GM23338 (cell line): ENCODE data around the gene PRR36. TPM values are rescaled to one million over a fixed set of nuclear protein-coding genes. Genes with fewer than 3 reads are reported as not detected.

Source experiments
- ATAC-seq: fragments of 200-7000 bp; cut with Tn5 transposase; 3 replicates; pipeline ENCODE4 v1.9.1; 2020
- DNase-seq: peaks from one replicate; pipeline ENCODE4 v3.0.0-alpha.2; 2015; ENCODE audit warnings: low spot score
- H2AFZ ChIP-seq: fragments of 200-600 bp; sonication (generic); 2 replicates; pipeline ENCODE4 v1.8.0; 2016; ENCODE audit warnings: antibody characterized with exemption, mild to moderate bottlenecking, moderate library complexity
- H3F3A ChIP-seq: fragments of 200-600 bp; sonication (generic); replicated peaks from 2 replicates; pipeline ENCODE4 v1.8.0; 2017; ENCODE audit warnings: antibody characterized with exemption, mixed run types, low read depth
- H3K27ac ChIP-seq: fragments of 200-600 bp; sonication (generic); 2 replicates; pipeline ENCODE4 v1.6.1; 2016; ENCODE audit warnings: low read depth
- H3K27me3 ChIP-seq: fragments of 200-600 bp; sonication (generic); 2 replicates; pipeline ENCODE4 v1.8.0; 2016; ENCODE audit warnings: mild to moderate bottlenecking, mixed run types, moderate library complexity; ENCODE audit not compliant: insufficient read depth
- H3K36me3 ChIP-seq: fragments of 200-600 bp; sonication (generic); 2 replicates; pipeline ENCODE4 v1.8.0; 2016; ENCODE audit warnings: mild to moderate bottlenecking; ENCODE audit not compliant: insufficient read depth
- H3K4me1 ChIP-seq: fragments of 200-600 bp; sonication (generic); 2 replicates; pipeline ENCODE4 v1.8.0; 2016; ENCODE audit warnings: mild to moderate bottlenecking, moderate library complexity; ENCODE audit not compliant: insufficient read depth
- H3K4me2 ChIP-seq: fragments of 200-600 bp; sonication (generic); 2 replicates; pipeline ENCODE4 v1.7.1; 2017; ENCODE audit warnings: mixed run types
- H3K4me3 ChIP-seq: fragments of 200-600 bp; sonication (generic); 2 replicates; pipeline ENCODE4 v1.6.1; 2016; ENCODE audit warnings: mixed run types
- H3K79me2 ChIP-seq: fragments of 200-600 bp; sonication (generic); replicated peaks from 2 replicates; pipeline ENCODE4 v1.8.0; 2017; ENCODE audit warnings: mild to moderate bottlenecking; ENCODE audit not compliant: insufficient read depth
- H3K9me2 ChIP-seq: fragments of 200-600 bp; sonication (generic); 2 replicates; pipeline ENCODE4 v1.8.0; 2017; ENCODE audit not compliant: insufficient read depth
- H4K20me1 ChIP-seq: fragments of 200-600 bp; sonication (generic); replicated peaks from 2 replicates; pipeline ENCODE4 v1.8.0; 2017; ENCODE audit warnings: mild to moderate bottlenecking; ENCODE audit not compliant: insufficient read depth
- H3K27ac Mint-ChIP-seq: 2 replicates; pipeline ENCODE4 v1.8.0; 2020; ENCODE audit warnings: inconsistent platforms, mild to moderate bottlenecking, moderate library complexity, mixed read lengths
- H3K27me3 Mint-ChIP-seq: 3 replicates; pipeline ENCODE4 v1.8.0; 2022; ENCODE audit warnings: low read depth, mild to moderate bottlenecking, moderate library complexity, mixed read lengths, inconsistent platforms; ENCODE audit not compliant: insufficient read depth, poor library complexity
- H3K36me3 Mint-ChIP-seq: 3 replicates; pipeline ENCODE4 v1.8.0; 2021; ENCODE audit warnings: low read depth, mild to moderate bottlenecking, inconsistent platforms, moderate library complexity, mixed read lengths
- H3K4me1 Mint-ChIP-seq: 3 replicates; pipeline ENCODE4 v1.8.0; 2020; ENCODE audit warnings: mild to moderate bottlenecking, inconsistent platforms, mixed read lengths
- H3K4me3 Mint-ChIP-seq: 3 replicates; pipeline ENCODE4 v1.8.0; 2021; ENCODE audit warnings: moderate library complexity, mild to moderate bottlenecking, inconsistent platforms, mixed read lengths
- H3K9me3 Mint-ChIP-seq: 3 replicates; pipeline ENCODE4 v1.8.0; 2020; ENCODE audit warnings: moderate library complexity, mild to moderate bottlenecking, inconsistent platforms, mixed read lengths
- CREB1 ChIP-seq: fragments of 250-450 bp; sonication (Bioruptor Pico); IDR thresholded peaks from 2 replicates; pipeline ENCODE4 v1.5.0; 2020; ENCODE audit warnings: low read depth, mild to moderate bottlenecking, moderate library complexity
- CTCF ChIP-seq, 2 experiments: fragments of 200-600 bp in 1 of 2; sonication (generic) in 1 of 2; conservative IDR thresholded peaks; 2 replicates each; pipeline versions ENCODE4 v1.5.1 to v1.6.1; 2016 to 2017; ENCODE audit warnings: antibody characterized with exemption in 2 of 2, low read depth in 2 of 2, mild to moderate bottlenecking in 2 of 2, moderate library complexity in 1 of 2
- EZH2 ChIP-seq: fragments of 200-600 bp; sonication (generic); IDR thresholded peaks from one replicate; pipeline ENCODE4 v1.8.0; 2017; ENCODE audit warnings: antibody characterized with exemption, mild to moderate bottlenecking, low read depth; ENCODE audit not compliant: unreplicated experiment
- EZH2phosphoT487 ChIP-seq: fragments of 200-600 bp; sonication (generic); IDR thresholded peaks from one replicate; pipeline ENCODE4 v1.8.1; 2018; ENCODE audit warnings: antibody characterized with exemption; ENCODE audit not compliant: unreplicated experiment
- REST ChIP-seq: IDR thresholded peaks from one replicate; pipeline ENCODE4 v1.6.1; 2018; ENCODE audit warnings: antibody characterized with exemption; ENCODE audit not compliant: unreplicated experiment
- STAT1 ChIP-seq: IDR thresholded peaks from one replicate; pipeline ENCODE4 v1.6.1; 2016; ENCODE audit warnings: antibody characterized with exemption; ENCODE audit not compliant: unreplicated experiment
- ZNF114 ChIP-seq: fragments of 250-450 bp; sonication (Bioruptor Pico); IDR thresholded peaks from 2 replicates; pipeline ENCODE4 v1.5.0; 2020; ENCODE audit warnings: mild to moderate bottlenecking, moderate library complexity
- ZNF331 ChIP-seq: fragments of 250-450 bp; sonication (Bioruptor Pico); IDR thresholded peaks from 2 replicates; pipeline ENCODE4 v1.5.0; 2020; ENCODE audit warnings: low read depth, mild to moderate bottlenecking, moderate library complexity
- ZNF462 ChIP-seq: fragments of 250-450 bp; sonication (Bioruptor Pico); IDR thresholded peaks from 2 replicates; pipeline ENCODE4 v1.5.0; 2020; ENCODE audit warnings: mild to moderate bottlenecking, moderate library complexity
- polyA plus RNA-seq: library from polyadenylated mRNA; unstranded; fragments of >200 nt; fragmentation: Nextera tagmentation; extraction: Ambion mirVana; gene quantifications from 2 replicates; pipeline ENCODE4 v1.2.1, GENCODE V29; 2016
- total RNA-seq: library from RNA; depleted of rRNA; stranded (reverse); fragments of >200 nt; shearing (Covaris generic); gene quantifications from 2 replicates; pipeline ENCODE4 v1.2.3, GENCODE V29; 2014

PRR36 gene
- total and polyA plus RNA-seq, 2 experiments from 2014 or later, result 17.6 to 17.9 TPM

- no peak for TF ChIP-seq ZNF462
- no peak for TF ChIP-seq CREB1 (CRISPR knock-in tag)
Observed at GRCh38 chr19:7921302-7921966, 47.2 kb upstream of the PRR36 start (continued).

GRCh38 chr19:7920519-7921301 lies 46.5 kb upstream of the PRR36 start:
- peak overlapping the region; percentile 86 for H3K4me3 ChIP-seq
- H3K9me2 ChIP-seq, result no peaks in the 10 kb centered on the region
- peak overlapping the region; percentile 91 for H3K4me2 ChIP-seq
- Mint-ChIP-seq H3K9me3 (peaks cover 2% of the 10 kb centered on the region; the same call in 1 of the 3 replicates), H3K36me3 (peaks cover 10% of the 10 kb centered on the region; the same call in 1 of the 3 replicates), H3K27me3 (peaks cover 43% of the 10 kb centered on the region), H3K4me3 (peak overlapping the region; percentile 74), H3K4me1 (peaks cover 12% of the 10 kb centered on the region; the same call in 2 of the 3 replicates), H3K27ac (no peak overlapping the region)
- H3F3A ChIP-seq, result peaks cover 29% of the 10 kb centered on the region
- peaks cover 9% of the 10 kb centered on the region; the same call in 1 of the 2 replicates for H4K20me1 ChIP-seq
- H3K36me3 ChIP-seq, result no peaks in the 10 kb centered on the region
- ATAC-seq (peak; percentile 5), DNase-seq (peak; percentile 99)
- H3K79me2 ChIP-seq, result no peaks in the 10 kb centered on the region
- no peak overlapping the region for H3K27ac ChIP-seq
- no peaks in the 10 kb centered on the region; the same call in 1 of the 2 replicates for H3K4me1 ChIP-seq
- peaks cover 36% of the 10 kb centered on the region for H3K27me3 ChIP-seq
- H2AFZ ChIP-seq, result 0 out of 2 replicates have a peak overlapping the region, but pooled peaks have one; percentile 80
- no peak for TF ChIP-seq CREB1 (CRISPR knock-in tag)
- TF ChIP-seq ZNF331 (CRISPR knock-in tag), result no peak
- no peak for TF ChIP-seq EZH2
- no peak for TF ChIP-seq STAT1
- TF ChIP-seq CTCF (conservative IDR thresholded peaks at IDR 0.05; ENCODE audit: low read depth in 2 of 2), result no peak
- TF ChIP-seq ZNF114, result no peak
- no peak for TF ChIP-seq EZH2phosphoT487
- no peak for TF ChIP-seq REST
